HPDE6-E6E7 (cell line): ENCODE data around the gene IFFO2.

Experiments
- DNase-seq: peaks from one replicate; pipeline ENCODE4 v3.0.0; 2011; ENCODE audit warnings: missing footprints; ENCODE audit errors: extremely low spot score

The IFFO2 gene

DNA sequence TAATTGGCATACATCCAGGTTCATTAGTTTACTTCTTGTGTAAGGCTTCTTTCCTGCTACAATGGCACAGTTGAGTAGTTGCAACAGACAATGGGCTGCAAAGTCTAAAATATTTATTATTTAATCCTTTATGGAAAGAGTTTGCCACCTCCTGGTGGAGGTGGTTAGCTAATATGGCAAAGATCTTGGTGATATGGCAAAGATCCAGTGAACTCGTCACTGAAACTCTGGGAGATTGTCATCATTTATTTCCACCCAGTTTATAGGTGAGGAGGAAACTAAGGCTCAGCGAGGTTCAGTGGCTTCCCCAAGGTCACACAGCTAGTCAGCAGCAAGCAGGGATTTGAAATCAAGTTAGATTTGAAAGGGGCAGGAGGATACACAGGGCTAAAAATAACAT lies 16.1 kb upstream of the IFFO2 start:
- DNase-seq: no peak

DNA sequence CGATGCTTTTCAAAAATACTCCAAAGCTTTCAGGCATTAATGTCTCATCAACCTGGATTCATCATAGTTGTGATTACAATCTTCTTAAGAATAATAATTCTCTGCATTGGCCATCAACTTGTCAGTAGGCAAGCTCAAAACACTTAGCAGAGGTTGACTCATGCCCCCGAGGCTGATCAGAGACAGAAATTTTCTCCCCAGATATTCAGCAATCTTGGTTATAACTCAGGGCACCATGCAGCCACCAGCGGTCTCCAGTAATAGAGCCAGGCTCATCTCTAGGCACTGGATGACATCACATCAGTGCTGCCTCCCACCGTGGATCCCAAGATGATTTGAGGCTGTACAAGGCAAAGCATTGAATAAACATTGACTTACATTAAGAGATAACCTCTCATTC lies 14.3 kb upstream of the IFFO2 start:
- no peak for DNase-seq

DNA sequence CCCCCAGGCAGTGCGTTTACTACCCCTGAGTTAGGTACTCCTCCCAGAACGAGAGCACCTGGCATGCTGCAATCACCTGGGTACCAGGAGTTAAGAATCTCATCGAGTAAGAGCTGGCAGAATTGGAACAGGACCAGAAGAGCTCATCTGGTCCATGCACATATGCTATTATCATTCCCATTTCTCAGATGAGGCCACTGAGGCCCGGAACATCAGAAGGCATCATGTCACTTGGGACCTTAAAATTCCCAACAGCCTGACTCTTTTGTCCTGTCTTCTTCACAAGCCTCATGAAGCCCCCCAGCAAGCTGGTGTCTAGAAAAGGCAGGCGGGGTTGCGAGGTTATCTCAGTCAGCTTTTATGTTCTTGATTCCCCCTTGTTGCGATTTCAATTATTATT lies 13.9 kb upstream of the IFFO2 start:
- no peak for DNase-seq

DNA sequence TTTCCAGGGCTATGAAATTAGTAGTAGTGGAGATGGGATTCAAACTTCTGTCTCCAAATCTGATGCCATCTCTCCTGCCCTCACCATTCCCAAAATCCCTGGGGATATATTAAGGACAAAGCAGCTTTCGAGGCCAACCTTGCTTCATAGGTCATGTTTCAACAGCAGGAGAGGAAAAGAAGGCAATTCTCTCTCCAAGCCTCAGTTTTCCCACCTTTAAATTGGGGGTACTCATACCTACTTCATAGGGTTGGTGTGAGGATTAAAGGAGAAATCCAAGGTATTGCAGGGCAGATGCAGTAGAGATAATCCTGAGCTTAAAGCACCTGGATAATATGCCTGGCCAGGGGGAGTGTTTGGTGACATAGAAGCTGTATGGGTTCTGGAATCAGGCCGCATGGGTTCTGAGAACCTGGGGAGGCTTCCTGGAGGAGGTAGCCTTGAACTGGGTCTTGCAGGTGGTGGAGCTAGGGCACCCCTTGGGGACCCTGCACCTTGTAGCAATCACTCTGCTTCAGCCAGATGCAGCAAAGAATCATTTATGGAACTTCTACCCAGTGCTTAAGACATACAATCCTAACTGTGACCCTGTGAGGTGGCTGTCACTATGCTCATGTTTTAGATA lies 10.7 kb upstream of the IFFO2 start:
- DNase-seq: no peak

DNA sequence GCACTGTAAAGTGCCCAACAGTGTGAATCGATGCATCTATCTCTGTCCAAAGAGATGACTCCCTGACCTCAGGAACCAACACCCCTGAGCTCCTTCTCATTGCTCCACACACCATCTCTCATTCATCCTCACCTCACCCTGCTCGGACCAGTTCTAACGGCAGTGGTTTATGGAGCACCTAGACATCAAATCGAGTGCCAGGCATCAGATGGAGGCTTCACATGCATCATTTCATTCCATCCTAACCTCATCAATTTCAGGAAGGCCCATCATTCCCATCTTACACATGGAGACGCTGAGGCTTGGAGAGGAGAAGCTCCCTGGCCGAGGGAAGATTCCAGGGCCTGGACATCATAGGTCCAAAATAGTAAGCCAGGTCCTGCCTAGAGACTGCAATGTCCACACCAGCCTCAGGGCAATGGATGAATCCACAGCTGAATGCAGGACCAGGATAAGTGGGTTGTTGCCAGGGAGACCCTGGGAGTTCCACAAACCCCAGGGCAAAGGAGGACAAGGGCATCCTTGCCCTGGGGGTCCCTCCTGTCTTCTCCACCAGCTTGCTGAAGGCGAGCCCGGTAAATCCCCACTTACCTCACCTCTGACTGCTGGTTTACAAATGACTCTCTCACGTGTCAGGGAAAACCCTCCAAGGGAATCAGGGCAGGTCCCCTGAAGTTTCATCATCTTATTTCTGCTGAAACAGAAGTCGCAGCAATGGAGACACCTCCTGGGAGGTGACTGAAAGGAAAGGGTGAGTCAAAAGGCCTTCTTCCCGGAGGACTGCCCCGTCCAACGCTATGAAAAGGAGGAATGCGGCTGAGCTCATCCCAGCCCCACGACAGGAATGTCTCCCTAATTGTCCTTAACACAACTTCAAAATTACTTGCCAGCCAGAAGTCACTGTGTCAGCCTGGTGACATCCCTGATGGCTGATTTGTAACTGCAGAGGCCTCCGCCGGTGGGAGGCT lies 9.0 kb upstream of the IFFO2 start:
- DNase-seq: no peak

DNA sequence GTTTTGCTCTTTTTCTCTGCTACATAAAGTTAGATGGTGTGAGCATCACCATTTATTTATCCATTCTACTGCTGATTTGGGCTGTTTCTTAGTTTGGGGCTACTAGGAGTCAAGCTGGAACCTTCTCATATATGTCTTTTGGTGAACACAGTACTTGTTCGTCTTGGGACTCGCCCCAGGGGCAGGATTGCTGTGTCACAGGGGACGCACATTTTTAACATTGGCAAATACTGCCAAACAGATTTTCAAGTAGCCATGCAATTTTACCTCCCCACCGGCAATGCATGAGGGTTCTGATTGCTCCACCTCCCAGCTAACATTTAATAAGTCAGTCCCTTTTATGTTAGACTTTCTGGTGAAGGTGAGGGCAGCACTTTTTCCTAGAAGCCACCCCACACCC lies 7.5 kb upstream of the IFFO2 start:
- no peak for DNase-seq

DNA sequence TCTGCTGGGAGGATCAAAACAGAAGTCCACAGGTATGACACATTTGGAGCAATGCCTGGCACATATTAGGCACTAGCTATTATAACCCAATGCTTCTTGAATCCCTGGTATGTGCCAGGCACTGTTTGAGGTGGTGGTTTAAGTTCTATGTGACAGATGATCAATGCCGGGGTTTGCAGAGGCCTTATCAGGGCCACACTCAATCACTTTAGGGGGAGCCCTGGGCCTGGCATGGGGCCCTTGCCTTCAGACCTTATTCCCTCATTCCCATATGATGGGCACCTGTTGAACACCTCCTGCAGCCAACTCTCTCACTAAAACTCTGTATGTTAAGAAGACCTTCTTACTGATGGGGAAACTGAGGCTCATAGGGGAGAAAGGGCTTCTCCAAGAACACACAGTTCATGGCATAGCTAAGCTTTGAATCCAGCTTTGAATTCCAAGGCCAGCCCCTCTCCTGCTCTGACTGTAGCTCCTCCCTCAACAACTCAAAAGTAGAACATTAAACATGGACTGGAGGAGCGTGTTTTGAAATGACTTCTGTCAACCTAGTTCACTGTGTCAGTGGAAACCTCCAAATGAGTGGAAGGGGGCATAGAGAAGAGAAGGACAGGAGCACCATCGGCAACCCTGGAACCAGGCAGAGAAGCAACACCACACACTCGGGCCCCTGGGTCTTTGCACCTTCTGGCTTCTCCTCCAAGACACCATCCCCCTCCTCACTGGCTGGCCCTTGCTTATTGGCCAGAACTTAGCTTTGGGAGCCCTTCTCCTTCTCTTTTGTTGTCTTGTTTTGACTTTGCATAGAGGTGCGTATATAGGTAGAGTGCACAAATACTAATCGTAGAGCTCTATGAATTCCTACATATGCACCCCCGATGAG lies 6.6 kb upstream of the IFFO2 start:
- no peak for DNase-seq

DNA sequence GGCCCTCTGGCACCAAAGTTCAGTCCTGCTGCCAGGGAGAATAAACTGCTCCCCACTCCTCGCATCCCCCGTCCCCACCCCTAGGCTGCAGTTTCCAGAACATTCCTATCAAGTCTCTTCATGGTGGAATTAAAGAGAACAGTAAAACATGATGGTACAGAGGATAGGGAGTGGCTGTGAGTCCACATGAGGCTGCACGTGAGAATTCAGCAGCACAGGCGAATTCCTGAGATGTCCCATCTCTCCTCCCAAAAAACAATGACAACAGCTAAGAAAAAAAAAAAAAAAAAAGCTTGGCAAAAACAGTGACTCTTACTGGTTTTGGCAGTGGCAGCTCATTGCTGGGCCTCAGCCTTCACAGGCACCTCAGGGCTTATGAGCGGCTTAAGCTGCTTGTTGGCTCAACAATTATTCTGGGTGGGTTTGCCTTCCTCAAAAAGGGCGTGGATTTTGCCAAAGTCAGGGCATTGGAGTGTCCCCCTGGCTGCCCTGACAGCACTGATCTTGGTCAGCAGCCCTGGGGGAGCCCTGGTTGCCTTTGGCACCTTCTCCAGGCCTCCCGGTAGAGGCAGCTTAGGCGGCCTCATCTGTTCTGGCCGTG lies 5.7 kb upstream of the IFFO2 start:
- DNase-seq: no peak

DNA sequence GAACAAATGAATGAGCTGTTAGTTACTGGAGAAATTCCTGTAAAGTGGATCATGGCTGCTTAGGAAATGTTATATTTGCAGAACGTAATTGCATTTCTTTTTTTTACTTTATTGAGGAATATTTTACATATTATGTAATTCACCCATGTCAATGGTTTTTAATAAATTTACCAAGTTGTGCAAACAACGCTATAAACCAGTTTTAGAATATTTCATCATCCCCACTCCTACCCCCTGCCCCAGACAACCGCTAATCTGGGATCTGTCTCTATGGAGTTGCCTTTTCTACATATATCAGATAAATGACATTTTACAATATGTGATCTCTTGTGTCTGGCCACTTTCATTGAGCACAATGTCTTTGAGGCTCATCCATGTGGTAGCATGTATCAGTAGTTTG lies 4.3 kb upstream of the IFFO2 start:
- no peak for DNase-seq

DNA sequence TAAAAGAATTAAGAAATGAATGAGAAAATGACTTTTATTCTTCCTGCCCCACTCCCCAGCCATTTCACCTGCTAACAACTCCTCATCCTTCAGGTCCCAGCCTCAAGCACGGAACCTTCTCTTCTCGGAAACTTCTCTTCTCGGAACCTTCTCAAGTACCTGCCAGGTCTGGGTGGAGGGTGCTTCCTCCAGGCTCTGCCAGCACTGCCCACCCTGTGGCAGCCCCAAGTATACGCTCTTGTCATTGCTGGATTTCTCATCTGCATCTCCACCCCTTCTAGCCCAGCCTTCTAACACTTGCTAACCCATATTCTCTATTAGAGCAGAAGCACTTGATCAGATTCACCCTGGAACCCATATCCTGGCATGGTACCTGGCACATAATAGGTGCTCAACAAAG lies 3.9 kb upstream of the IFFO2 start:
- no peak for DNase-seq

DNA sequence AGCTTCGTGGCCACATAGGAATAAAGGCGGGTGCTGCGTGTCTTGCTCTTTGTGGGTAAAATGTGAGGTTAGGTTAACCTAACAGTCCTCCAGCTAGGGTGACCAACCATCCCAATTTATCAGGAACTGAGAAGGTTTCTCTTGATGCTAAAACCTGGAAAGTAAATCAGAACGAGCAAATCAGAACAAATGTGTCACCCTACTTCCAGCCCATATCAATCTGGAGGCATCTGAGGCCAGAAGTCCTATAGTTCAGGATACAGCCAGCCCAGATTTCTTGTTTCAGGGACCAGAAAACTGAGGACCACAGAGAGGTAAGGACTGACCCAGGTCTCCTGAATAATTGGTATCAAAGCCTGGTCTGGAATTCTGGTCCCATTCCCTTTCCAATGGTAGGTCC lies 3.1 kb upstream of the IFFO2 start:
- no peak for DNase-seq

DNA sequence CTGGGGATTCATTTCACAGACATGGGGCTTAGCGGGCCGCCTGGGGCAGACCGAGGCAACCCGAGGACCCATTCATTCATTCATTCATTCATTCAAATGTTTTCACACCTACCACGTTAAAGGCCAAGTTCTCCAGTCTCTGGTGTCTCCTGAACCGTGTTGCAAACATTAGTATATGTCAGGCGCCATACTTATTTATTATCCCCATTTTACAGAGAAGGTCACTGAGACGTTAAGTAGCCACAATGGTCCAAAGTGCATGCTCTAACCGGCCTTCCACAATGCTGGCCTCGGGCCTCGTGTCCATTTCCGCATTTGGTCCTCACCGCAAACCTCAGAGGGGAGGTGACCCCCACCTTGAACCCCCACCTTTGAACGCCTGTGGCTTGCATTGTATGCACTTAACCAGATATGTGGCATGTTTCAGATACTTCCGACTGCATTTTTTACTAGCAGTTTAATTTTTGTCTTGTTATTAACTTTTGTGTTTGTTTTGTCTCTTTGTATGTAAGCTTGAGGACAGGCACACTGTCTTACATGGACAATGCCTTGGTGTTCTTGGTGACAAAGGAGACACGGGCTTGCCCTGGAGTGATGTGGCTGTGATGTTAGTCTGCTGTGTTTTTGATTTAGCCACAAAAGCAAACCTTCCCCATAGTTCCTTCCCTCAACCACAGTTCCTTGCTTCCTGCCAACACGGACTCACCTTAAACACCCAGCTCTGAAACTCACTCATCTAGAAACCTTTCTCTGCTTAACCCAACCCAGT lies 1.2 kb upstream of the IFFO2 start:
- no peak for DNase-seq

DNA sequence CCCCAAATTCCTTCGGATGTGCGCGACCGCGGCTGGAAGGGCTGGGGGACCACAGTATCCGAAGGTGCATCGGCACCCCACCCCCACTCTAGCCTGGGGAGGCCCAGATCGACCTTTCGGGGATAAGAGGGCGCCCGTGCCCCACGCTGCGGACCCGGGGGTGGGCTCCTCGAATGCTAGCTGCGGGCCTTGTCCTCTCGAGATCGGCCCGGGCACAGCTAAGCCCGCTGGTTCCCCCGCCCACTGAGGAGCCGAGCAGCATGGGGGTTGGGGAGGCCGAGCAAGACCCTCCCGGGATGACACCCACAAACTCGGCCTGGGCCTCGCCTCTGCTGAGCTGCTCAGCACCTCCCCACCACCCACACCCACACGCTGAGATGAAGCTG lies 653 bp upstream of the IFFO2 start:
- no peak for DNase-seq

DNA sequence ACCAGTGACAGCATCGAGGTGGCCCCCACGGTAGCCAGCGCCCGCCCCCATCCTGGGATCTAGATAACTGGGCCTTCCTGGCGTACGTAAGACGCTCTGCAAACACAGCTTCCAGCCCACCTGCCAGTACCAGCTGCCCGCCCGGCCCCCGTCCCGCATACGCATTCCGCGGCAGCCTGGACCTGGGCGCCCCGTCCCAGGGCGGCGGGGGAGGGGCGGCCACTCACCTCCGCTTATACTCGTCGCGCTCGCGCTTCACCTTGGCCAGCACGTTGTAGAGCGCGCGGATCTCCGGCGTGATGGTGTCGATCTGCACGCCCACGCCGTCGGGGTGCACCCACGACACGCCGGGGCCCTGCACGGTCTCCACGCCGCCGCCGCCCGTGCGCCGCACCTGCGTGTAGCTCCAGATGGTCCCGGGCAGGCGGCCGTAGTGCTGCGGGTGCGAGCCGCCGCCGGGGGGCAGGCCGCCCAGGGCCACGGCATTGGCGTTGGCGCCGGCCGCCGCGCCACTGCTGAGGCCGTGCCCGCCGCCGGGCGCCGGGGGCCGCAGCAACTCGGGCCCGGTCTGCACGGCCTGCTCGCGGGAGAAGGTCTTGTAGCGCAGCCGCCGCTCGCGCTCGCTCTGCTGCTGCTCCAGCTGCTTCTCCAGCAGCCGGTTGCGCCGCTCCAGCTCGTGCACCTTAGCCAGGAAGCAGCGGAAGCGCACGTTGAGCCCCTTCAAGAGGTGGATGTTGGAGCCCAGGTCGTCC lies 859 bp downstream of the IFFO2 start:
- no peak for DNase-seq

DNA sequence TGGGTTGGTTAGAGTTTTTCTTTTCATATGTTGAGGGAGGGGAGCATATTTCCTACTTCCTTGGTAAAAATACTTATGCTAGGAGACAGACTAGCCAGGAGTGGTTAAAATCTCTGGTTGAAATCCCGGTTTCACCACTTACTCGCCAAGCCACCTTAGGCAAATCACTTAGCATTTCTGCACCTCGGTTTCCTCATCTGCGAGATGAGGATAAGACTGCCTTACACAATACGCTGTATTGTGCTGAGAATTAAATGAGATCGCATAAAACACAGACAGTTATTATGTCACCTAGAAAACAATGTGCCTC lies 1.4 kb downstream of the IFFO2 start:
- no peak for DNase-seq

DNA sequence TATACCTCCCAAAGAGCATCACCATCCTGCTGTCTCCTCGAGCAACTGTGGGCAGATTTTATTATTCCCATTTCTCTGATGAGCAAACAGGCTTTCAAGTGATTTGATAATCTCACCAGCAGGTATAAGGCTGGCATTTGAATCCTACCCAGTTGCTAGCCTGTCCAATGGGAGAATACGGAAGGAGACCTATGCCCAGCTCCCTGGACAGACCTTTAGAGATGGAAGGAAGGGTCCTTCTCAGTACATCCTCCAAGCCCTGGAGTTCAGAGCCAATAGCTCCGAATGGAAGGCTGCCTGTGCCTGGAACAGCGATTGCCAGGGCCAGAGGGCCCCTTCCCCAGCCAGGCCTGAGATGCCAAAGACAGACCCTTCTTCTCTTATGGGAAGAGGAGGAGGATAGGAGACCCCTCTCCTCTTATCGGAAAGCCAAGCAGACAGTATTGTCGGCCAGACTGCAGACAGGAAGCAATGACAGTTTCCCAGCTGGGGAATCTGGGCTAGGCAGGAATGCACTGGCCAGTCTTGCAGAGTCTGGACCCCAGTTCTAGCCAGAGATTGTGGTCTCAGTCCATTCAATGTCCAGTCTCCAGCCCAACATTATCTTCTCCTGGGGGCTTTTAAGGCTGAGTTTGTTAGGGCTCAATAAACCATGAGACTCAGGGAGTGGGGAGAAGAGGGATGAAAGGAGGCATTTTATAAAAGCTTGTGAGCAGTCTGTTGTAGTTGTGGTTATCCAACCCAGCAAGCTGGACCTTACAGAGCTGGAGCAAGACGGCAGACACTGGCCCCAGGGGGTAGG lies 2.0 kb downstream of the IFFO2 start:
- no peak for DNase-seq

DNA sequence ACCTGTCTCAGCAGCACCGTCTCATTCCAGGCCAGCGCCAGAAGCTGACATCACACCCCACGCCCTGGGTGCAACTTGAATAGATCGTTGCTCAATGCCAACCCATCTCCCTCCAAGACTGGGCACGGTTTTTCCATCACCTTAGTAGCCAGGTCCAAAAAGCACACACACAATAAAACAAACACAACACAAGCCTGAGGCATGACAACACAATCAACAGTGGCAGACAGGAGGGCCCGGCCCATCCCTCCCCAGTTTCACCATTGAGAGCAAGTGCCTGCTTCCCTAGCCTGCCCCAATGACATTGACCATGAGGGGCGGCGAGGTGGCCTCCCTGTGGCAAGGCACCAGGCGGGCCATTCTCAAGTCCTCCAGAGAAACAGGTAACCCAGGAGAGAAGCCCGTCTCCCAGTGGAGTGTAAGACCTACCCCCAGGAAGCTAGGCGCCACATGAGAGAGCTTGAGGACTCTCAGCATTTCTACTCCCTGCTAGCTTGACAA lies 2.7 kb downstream of the IFFO2 start:
- DNase-seq: no peak

DNA sequence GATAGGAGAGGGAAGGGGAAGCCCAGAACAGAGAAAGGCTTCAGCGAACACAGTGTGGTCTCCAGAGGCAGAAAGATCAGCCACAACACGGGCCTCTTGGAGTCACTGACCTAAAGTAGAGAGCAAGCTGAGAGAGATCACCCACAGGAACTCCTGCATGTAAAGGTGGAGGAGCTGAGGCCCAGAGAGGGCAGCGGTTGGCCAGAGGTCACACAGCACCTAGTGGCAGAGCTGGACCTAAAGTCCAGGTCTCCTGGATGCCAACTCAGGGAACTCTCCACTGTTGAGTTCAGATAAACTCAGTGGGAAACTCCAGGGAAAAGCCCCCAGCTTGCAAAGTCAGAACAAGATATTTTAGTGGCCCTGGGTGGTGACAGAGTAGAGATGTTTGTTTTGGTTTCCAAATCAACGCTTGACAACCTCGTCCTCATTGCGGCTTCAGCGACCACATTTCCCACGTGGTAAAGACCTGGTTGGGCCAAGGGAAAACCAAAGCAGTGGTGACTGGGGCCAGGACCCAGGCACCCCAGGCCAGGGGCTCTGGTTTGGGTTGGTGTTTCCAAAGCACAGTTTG lies 4.6 kb downstream of the IFFO2 start:
- DNase-seq: no peak

DNA sequence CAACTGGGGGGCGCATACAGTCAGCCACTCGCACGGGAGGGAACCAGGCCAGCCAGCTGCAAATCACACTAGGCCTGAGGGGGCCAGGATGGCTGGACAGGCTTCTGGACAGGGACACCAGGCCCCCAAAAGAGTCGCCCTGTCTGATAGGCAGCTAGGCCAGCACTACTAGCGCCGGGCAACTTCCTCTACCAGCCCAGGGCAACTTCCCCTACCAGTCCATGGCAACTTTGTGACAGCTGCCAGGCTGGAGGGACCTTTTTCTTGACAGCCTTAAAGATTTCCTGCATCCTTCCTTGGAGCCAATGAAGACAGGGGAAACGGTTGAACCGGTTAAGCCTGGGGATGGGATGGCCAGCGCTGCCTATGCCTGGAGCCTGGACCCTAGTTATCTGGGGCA lies 5.1 kb downstream of the IFFO2 start:
- no peak for DNase-seq
